ENCODE results near the gene ULK4.

The ULK4 gene

GRCh38 chr3:41503998-41504623, 457.8 kb downstream of the ULK4 start:
- TF ChIP-seq CTCF (IDR thresholded peaks at IDR 0.05; ENCODE audit: low read depth, low read length, missing control alignments): no peak
- Histone ChIP-seq H3K27me3 (replicated peaks) (no peaks in the 10 kb centered on the region), H3K27ac (no peak overlapping the region), H3K36me3 (replicated peaks) (no peaks in the 10 kb centered on the region), H3K4me3 (ENCODE audit: low read depth, low read length) (no peak overlapping the region)
- DNase-seq: no peak
- in situ Hi-C loops (cut with HindIII; ENCODE audit: low pct_ligation_motif_present, low sequenced_read_pairs): no loop called here

GRCh38 chr3:41502481-41502880, 459.4 kb downstream of the ULK4 start:
- H3K27ac ChIP-seq: no peak overlapping the region
- no peak for TF ChIP-seq CTCF (IDR thresholded peaks at IDR 0.05; ENCODE audit: low read depth, low read length, missing control alignments)
- no peak overlapping the region for H3K4me3 ChIP-seq (ENCODE audit: low read depth, low read length)
- H3K27me3 ChIP-seq (replicated peaks): no peaks in the 10 kb centered on the region
- DNase-seq: no peak
- no peaks in the 10 kb centered on the region for H3K36me3 ChIP-seq (replicated peaks)
- in situ Hi-C loops (cut with HindIII; ENCODE audit: low pct_ligation_motif_present, low sequenced_read_pairs): no loop called here

DNA sequence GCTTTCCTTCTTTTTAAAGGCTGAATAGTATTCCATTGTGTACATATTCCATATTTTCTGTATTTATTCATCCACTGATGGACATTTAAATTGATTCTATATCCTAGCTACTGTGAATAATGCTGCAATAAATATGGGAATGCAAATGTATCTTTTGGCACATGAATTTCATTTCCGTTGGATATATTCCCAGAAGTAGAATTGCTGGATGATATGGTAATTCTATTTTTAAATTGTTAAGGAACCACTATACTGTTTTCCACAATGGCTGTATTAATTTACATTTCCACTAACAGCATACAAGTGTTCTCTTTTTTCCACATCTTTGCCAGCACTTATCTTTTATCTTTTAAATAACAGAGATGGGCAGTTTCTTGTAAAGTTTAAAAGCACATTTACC, 459.9 kb downstream of the ULK4 start:
- no peak overlapping the region for H3K4me3 ChIP-seq (ENCODE audit: low read depth, low read length)
- in situ Hi-C loops (cut with HindIII; ENCODE audit: low pct_ligation_motif_present, low sequenced_read_pairs): no loop called here

DNA sequence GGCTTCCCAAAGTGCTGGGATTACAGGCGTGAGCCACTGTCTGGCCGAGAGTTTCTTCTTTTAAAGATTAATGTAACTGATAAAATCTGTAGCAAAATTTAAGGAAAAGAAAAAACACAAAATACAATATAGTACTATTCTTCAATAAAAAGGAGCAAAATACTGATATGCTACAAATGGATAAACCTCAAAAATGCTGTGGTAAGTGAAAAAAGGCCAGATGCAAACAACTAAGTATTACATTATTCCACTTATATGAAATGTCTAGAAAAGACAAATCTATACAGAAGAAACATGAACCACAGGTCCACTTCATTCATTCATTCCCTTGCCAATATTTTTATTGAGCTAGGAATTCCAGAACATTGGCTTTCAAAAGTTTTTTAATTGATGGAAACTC, 463.1 kb downstream of the ULK4 start:
- in situ Hi-C loops (cut with HindIII; ENCODE audit: low pct_ligation_motif_present, low sequenced_read_pairs): no loop called here
- DNase-seq: no peak
- TF ChIP-seq CTCF (IDR thresholded peaks at IDR 0.05; ENCODE audit: low read depth, low read length, missing control alignments): no peak

More for the DNA sequence above, 459.9 kb downstream of the ULK4 start:
- Histone ChIP-seq H3K27ac (no peak overlapping the region), H3K27me3 (replicated peaks) (no peaks in the 10 kb centered on the region), H3K36me3 (replicated peaks) (no peaks in the 10 kb centered on the region)
- DNase-seq: no peak
- TF ChIP-seq CTCF (IDR thresholded peaks at IDR 0.05; ENCODE audit: low read depth, low read length, missing control alignments): no peak

GRCh38 chr3:41490360-41490759, 471.5 kb downstream of the ULK4 start:
- no peak for DNase-seq
- in situ Hi-C loops (cut with HindIII; ENCODE audit: low pct_ligation_motif_present, low sequenced_read_pairs): no loop called here
- H3K27ac ChIP-seq: no peak overlapping the region
- H3K4me3 ChIP-seq (ENCODE audit: low read depth, low read length): no peak overlapping the region
- TF ChIP-seq CTCF (IDR thresholded peaks at IDR 0.05; ENCODE audit: low read depth, low read length, missing control alignments): no peak
- H3K27me3 ChIP-seq (replicated peaks): no peaks in the 10 kb centered on the region
- no peaks in the 10 kb centered on the region for H3K36me3 ChIP-seq (replicated peaks)

More for the DNA sequence above, 463.1 kb downstream of the ULK4 start:
- H3K27ac ChIP-seq: no peak overlapping the region
- no peaks in the 10 kb centered on the region for H3K36me3 ChIP-seq (replicated peaks)
- no peaks in the 10 kb centered on the region for H3K27me3 ChIP-seq (replicated peaks)
- no peak overlapping the region for H3K4me3 ChIP-seq (ENCODE audit: low read depth, low read length)

DNA sequence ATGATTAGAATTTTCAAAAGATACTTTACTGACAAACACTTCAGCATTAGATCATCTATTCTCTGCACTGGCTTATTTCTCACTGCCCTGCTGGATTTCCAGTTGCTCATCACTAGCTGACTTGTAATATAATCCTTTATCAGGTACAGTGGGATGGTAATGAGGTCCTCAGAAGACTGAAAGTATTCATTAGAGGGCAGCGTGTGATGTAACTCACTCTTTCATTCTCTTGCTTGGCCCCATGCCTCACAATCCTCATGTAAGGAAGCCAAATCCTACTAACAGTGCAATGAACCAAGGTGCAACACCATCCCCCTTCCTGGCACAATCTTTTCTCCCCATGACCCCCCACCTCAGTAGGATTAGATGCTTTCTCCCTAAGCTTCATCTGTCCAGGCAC, 472.7 kb downstream of the ULK4 start:
- no peak for TF ChIP-seq CTCF (IDR thresholded peaks at IDR 0.05; ENCODE audit: low read depth, low read length, missing control alignments)
- Histone ChIP-seq H3K36me3 (replicated peaks) (no peaks in the 10 kb centered on the region), H3K4me3 (ENCODE audit: low read depth, low read length) (no peak overlapping the region), H3K27me3 (replicated peaks) (no peaks in the 10 kb centered on the region), H3K27ac (no peak overlapping the region)
- DNase-seq: no peak
- in situ Hi-C loops (cut with HindIII; ENCODE audit: low pct_ligation_motif_present, low sequenced_read_pairs): no loop called here

All from brain microvascular endothelial cell (primary cell).